HCT116 (cell line): Measurements from ENCODE around the gene SSNA1. TPM values are rescaled to one million over a fixed set of nuclear protein-coding genes. Genes with fewer than 3 reads are reported as not detected.

ENCODE experiments used
- ATAC-seq: fragments of 200-7000 bp; cut with Tn5 transposase; 2 replicates; pipeline ENCODE4 v1.9.1; 2020; ENCODE audit warnings: mild to moderate bottlenecking, moderate library complexity
- BruUV-seq: library from RNA; stranded (reverse); fragments of 400-500 nt; replicated peaks from 2 replicates; lab custom pipeline; 2021; lab: Mats Ljungman, UMichigan
- CTCF ChIA-PET: fragments of 300-600 bp; sonication (Branson Sonifier 250); formaldehyde crosslinking; loops from one replicate; lab custom pipeline; 2021; ENCODE audit warnings: antibody characterized with exemption; lab: Charles Lee
- POLR2A ChIA-PET: fragments of 300-600, 350-600 bp; sonication (Branson Sonifier 250); formaldehyde crosslinking; loops from one replicate; lab custom pipeline; 2021; ENCODE audit warnings: antibody characterized with exemption; lab: Charles Lee
- RAD21 ChIA-PET, 2 experiments: fragments of 300-600 bp; sonication (Branson Sonifier 250); formaldehyde crosslinking; loops; one replicate each; lab custom pipeline; 2023; ENCODE audit warnings: low total read pairs in 2 of 2; ENCODE audit not compliant: uncharacterized antibody in 2 of 2, unreplicated experiment in 2 of 2, low non-redundant PET in 1 of 2; lab: Charles Lee
- DNase-seq: peaks from one replicate; pipeline ENCODE4 v3.0.0-alpha.2; 2010; ENCODE audit warnings: low read depth, low spot score
- H2AFZ ChIP-seq: fragments of 200-600 bp; shearing (Covaris generic), sonication (generic); 2 replicates; pipeline ENCODE4 v1.6.1; 2017; ENCODE audit warnings: low read depth, mixed run types, mixed read lengths, antibody characterized with exemption, low read length; ENCODE audit not compliant: poor library complexity, severe bottlenecking
- H3K27ac ChIP-seq: 2 replicates; pipeline ENCODE4 v1.5.1; 2012; ENCODE audit warnings: low read depth, low read length
- H3K27me3 ChIP-seq: fragments of 200-600 bp; sonication (generic); 2 replicates; pipeline ENCODE4 v1.6.1; 2016; ENCODE audit warnings: mixed run types, low read length, mixed read lengths; ENCODE audit not compliant: insufficient read depth
- H3K36me3 ChIP-seq, 2 experiments: fragments of 200-500 bp in 1 of 2; fragments of 200-600 bp in 1 of 2; sonication (Bioruptor generic) in 1 of 2; sonication (generic) in 1 of 2; 2 replicates each; pipeline versions ENCODE4 v1.5.1 to v1.6.1; 2014 to 2016; ENCODE audit warnings: low read length in 2 of 2, inconsistent platforms in 1 of 2, mixed read lengths in 1 of 2, mixed run types in 1 of 2; ENCODE audit not compliant: insufficient read depth in 2 of 2, control insufficient read depth in 1 of 2
- H3K4me1 ChIP-seq, 2 experiments: fragments of 200-600 bp in 1 of 2; sonication (generic) in 1 of 2; 2 replicates each; pipeline versions ENCODE4 v1.5.1 to v1.6.1; 2012 to 2017; ENCODE audit warnings: low read length in 2 of 2, inconsistent platforms in 1 of 2, mild to moderate bottlenecking in 1 of 2, mixed read lengths in 1 of 2, mixed run types in 1 of 2, moderate library complexity in 1 of 2; ENCODE audit not compliant: insufficient read depth in 2 of 2, control insufficient read depth in 1 of 2
- H3K4me2 ChIP-seq: fragments of 200-600 bp; sonication (generic); 2 replicates; pipeline ENCODE4 v1.6.1; 2017; ENCODE audit warnings: mixed run types, low read length, mixed read lengths
- H3K4me3 ChIP-seq, 2 experiments: fragments of 200-600 bp in 1 of 2; sonication (generic) in 1 of 2; replicated peaks in 1 of 2; 2 replicates each; pipeline ENCODE4 v1.5.1; 2011 to 2016; ENCODE audit warnings: low read length in 2 of 2, control low read depth in 1 of 2, low read depth in 1 of 2, mild to moderate bottlenecking in 1 of 2, mixed read lengths in 1 of 2, mixed run types in 1 of 2
- H3K79me2 ChIP-seq: fragments of 200-600 bp; sonication (generic); 2 replicates; pipeline ENCODE4 v1.6.1; 2017; ENCODE audit warnings: mild to moderate bottlenecking, mixed run types, low read length, moderate library complexity, mixed read lengths; ENCODE audit not compliant: insufficient read depth
- H3K9ac ChIP-seq: fragments of 200-600 bp; sonication (generic); 2 replicates; pipeline ENCODE4 v1.6.1; 2016; ENCODE audit warnings: low read length, mixed read lengths
- H3K9me2 ChIP-seq: fragments of 200-600 bp; sonication (generic), shearing (Covaris generic); 2 replicates; pipeline ENCODE4 v1.6.1; 2017; ENCODE audit warnings: mixed run types, mild to moderate bottlenecking, moderate library complexity; ENCODE audit not compliant: insufficient read depth
- H3K9me3 ChIP-seq, 2 experiments: fragments of 200-500 bp in 1 of 2; fragments of 200-600 bp in 1 of 2; sonication (Bioruptor generic) in 1 of 2; sonication (generic) in 1 of 2; 2 replicates each; pipeline ENCODE4 v1.6.1; 2014 to 2017; ENCODE audit warnings: low read length in 2 of 2, mixed read lengths in 2 of 2, inconsistent platforms in 1 of 2, low read depth in 1 of 2, mild to moderate bottlenecking in 1 of 2, mixed run types in 1 of 2, moderate library complexity in 1 of 2; ENCODE audit not compliant: control insufficient read depth in 1 of 2, insufficient read depth in 1 of 2
- H4K20me1 ChIP-seq: fragments of 200-600 bp; sonication (generic), shearing (Covaris generic); 2 replicates; pipeline ENCODE4 v1.6.1; 2017; ENCODE audit warnings: mixed run types, mild to moderate bottlenecking, moderate library complexity; ENCODE audit not compliant: insufficient read depth
- CBX3 ChIP-seq: IDR thresholded peaks from 2 replicates; pipeline ENCODE4 v1.6.1; 2012; ENCODE audit warnings: low read depth
- EGR1 ChIP-seq: IDR thresholded peaks from 2 replicates; pipeline ENCODE4 v1.6.1; 2012; ENCODE audit warnings: low read depth
- ELF1 ChIP-seq: IDR thresholded peaks from 2 replicates; pipeline ENCODE4 v1.6.1; 2012; ENCODE audit warnings: low read depth, borderline replicate concordance
- POLR2A ChIP-seq: IDR thresholded peaks from 2 replicates; pipeline ENCODE4 v1.7.0; 2011; ENCODE audit warnings: borderline replicate concordance; ENCODE audit not compliant: insufficient read depth, insufficient read length; ENCODE audit errors: extremely low read depth
- SIN3A ChIP-seq: IDR thresholded peaks from 2 replicates; pipeline ENCODE4 v1.6.1; 2012; ENCODE audit warnings: low read depth
- YY1 ChIP-seq: IDR thresholded peaks from 2 replicates; pipeline ENCODE4 v1.6.1; 2011; ENCODE audit warnings: low read length, low read depth, moderate library complexity, mild to moderate bottlenecking; ENCODE audit not compliant: insufficient replicate concordance; ENCODE audit errors: extremely low read depth
- intact Hi-C: fragments of 100-400 bp; cut with micrococcal nuclease; formaldehyde crosslinking; loops from 2 replicates; pipeline ENCODE4 v1.10.0; 2022
- total RNA-seq: library from RNA; stranded (reverse); gene quantifications from one replicate; pipeline ENCODE4 v1.2.1, GENCODE V29; 2021; ENCODE audit not compliant: unreplicated experiment
- TF ChIP-seq, protein P1 (sequence below): IDR thresholded peaks from 2 replicates; pipeline ENCODE4 v1.6.1; 2011; ENCODE audit warnings: mild to moderate bottlenecking, low read length, moderate library complexity; ENCODE audit not compliant: insufficient replicate concordance; ENCODE audit errors: extremely low read depth
- TF ChIP-seq, protein P2 (sequence below), 3 experiments: fragments of 200-600 bp in 1 of 3; sonication (generic) in 1 of 3; IDR thresholded peaks in 2 of 3; conservative IDR thresholded peaks in 1 of 3; 2 replicates each; pipeline ENCODE4 v1.5.1; 2012 to 2017; ENCODE audit warnings: low read depth in 2 of 3, low read length in 2 of 3, antibody characterized with exemption in 1 of 3, borderline replicate concordance in 1 of 3, control low read depth in 1 of 3, mild to moderate bottlenecking in 1 of 3, mixed read lengths in 1 of 3, mixed run types in 1 of 3, moderate library complexity in 1 of 3; ENCODE audit not compliant: insufficient read depth in 1 of 3

Gene SSNA1
- total RNA-seq, 1 experiment from 2014 or later, result 84.7 TPM

DNA sequence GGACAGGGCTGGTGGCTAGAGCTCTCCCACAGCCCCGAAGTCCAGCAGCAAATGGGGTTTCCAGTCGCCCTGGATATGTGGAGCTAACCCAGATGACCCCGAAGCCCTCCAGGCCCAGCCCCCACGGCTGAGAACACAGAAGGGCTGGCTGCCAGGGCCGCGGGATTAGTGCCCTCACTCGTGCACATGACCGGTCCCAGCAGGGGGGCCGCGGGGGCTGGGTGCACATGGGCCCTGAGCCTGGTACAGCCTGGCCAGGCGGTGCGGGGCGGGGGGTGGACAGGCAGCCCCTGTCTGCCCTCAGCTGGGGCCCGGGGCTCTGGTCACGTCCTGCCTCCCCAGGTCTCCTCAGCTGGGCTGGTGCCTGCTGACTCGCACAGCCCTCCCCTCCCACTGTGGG is 5.9 kb downstream of the SSNA1 start (continued):
- TF ChIP-seq, protein P1, sequence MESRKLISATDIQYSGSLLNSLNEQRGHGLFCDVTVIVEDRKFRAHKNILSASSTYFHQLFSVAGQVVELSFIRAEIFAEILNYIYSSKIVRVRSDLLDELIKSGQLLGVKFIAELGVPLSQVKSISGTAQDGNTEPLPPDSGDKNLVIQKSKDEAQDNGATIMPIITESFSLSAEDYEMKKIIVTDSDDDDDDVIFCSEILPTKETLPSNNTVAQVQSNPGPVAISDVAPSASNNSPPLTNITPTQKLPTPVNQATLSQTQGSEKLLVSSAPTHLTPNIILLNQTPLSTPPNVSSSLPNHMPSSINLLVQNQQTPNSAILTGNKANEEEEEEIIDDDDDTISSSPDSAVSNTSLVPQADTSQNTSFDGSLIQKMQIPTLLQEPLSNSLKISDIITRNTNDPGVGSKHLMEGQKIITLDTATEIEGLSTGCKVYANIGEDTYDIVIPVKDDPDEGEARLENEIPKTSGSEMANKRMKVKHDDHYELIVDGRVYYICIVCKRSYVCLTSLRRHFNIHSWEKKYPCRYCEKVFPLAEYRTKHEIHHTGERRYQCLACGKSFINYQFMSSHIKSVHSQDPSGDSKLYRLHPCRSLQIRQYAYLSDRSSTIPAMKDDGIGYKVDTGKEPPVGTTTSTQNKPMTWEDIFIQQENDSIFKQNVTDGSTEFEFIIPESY, result no peak
- TF ChIP-seq EGR1 (no peak), ELF1 (no peak), YY1 (no peak)

DNA sequence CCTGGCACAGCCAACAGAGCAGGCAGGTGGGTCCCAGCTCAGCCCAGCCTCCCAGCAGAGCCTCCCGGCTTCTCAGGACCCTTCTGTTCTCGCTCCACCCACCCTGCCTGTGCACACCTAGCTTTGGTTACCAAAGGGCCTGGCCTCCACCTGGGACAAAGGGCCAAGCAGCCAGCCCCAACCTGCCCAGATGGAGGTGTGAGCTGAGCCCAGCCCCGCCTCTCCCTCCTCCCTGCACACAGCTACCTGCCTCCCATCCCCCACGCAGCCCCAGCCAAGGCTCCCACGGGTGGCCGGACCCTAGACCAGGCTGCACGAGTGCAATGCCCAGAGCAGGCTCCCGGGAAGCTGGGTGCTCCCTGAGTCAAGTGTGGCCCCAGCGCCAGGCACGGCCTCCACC is 6.4 kb downstream of the SSNA1 start:
- peaks cover 35 to 57% of the 10 kb centered on the region in 2 experiments for H3K4me1 ChIP-seq
- CTCF ChIA-PET, result interaction anchor here (1.2 to 1.7 kb wide), 2 partner anchors 33 to 42 kb away, joined by 3 to 4 read pairs; partner anchors contain the start of gene RNF224
- no peaks in the 10 kb centered on the region for H3K9me2 ChIP-seq
- no TSS peak for BruUV-seq
- TF ChIP-seq, protein P1, result no peak
- TF ChIP-seq, protein P2, sequence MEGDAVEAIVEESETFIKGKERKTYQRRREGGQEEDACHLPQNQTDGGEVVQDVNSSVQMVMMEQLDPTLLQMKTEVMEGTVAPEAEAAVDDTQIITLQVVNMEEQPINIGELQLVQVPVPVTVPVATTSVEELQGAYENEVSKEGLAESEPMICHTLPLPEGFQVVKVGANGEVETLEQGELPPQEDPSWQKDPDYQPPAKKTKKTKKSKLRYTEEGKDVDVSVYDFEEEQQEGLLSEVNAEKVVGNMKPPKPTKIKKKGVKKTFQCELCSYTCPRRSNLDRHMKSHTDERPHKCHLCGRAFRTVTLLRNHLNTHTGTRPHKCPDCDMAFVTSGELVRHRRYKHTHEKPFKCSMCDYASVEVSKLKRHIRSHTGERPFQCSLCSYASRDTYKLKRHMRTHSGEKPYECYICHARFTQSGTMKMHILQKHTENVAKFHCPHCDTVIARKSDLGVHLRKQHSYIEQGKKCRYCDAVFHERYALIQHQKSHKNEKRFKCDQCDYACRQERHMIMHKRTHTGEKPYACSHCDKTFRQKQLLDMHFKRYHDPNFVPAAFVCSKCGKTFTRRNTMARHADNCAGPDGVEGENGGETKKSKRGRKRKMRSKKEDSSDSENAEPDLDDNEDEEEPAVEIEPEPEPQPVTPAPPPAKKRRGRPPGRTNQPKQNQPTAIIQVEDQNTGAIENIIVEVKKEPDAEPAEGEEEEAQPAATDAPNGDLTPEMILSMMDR (IDR thresholded peaks at IDR 0.05 in 2 of 3, conservative IDR thresholded peaks at IDR 0.05 in 1 of 3; ENCODE audit: borderline replicate concordance in 1 of 3, insufficient read depth in 1 of 3, low read depth in 2 of 3, low read length in 2 of 3), result no peak
- TF ChIP-seq POLR2A (no peak), SIN3A (no peak), CBX3 (no peak)
- peak overlapping the region; percentile 38; the same call in 1 of the 2 replicates for H3K27ac ChIP-seq
- DNase-seq (no peak), ATAC-seq (no peak)
- RAD21 ChIA-PET, result no interaction called here
- no peak overlapping the region for H2AFZ ChIP-seq
- no peak overlapping the region for H3K4me3 ChIP-seq
- H3K9me3 ChIP-seq, result no peaks in the 10 kb centered on the region
- H3K9ac ChIP-seq, result no peak overlapping the region
- H3K27me3 ChIP-seq, result no peaks in the 10 kb centered on the region
- H3K79me2 ChIP-seq, result peaks cover 21% of the 10 kb centered on the region
- intact Hi-C loops, result no loop called here
- no peaks in the 10 kb centered on the region for H4K20me1 ChIP-seq
- H3K4me2 ChIP-seq, result peak overlapping the region; percentile 37
- POLR2A ChIA-PET, result interaction anchor here (2.2 kb wide), 1 partner anchor 46 kb away, joined by 6 read pairs; the partner anchor contains the start of gene TUBB4B
- H3K36me3 ChIP-seq, result peaks cover 0 to 5% of the 10 kb centered on the region in 2 experiments; a peak in 1 of 4 replicates
